ENCODE measurements around the gene EEF1A2. TPM values are rescaled to one million over a fixed set of nuclear protein-coding genes. Genes with fewer than 3 reads are reported as not detected.

The EEF1A2 gene
- total RNA-seq, 1 experiment from 2014 or later: 32.0 TPM

DNA sequence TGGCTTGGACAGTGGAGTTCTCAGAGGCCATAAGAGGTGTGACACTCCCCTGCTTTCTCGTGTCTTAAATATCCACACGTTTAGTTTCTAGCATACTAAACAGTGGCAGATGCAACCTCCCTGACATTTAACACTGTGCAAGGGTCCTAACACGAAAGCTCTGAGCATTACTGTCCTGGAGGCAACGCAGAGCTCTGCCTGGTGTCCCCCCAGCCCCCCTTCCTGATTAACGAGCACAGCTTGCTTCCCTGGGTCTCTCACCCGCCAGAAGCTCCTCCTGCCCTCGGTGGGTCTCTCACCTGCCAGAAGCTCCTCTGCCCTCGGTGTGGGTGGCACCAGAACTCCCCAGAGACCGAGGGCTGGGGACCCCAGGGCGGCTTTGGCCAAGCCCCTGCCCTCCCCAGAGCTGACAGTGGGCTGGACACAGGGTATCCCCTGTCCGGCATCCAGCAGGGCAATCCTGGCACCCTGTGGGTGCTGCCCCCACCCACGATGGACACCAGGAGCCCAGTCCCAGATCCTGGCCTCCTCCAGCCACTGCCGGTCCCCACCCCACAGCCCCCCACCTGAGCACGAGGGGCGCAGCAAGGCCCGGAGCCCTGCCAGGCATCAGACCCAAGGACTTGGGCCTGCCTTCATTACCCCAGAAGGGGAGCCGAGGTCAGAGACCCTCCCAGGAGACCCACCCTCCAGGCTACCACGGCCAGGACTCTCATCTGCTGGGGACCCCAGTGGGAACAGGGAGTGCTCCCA lies 14.1 kb downstream of the EEF1A2 start:
- H3K4me3 Mint-ChIP-seq (ENCODE audit: unreplicated experiment): no peak overlapping the region
- no peak overlapping the region for H3K27ac Mint-ChIP-seq (ENCODE audit: unreplicated experiment)
- no TSS peak for BruUV-seq (replicated peaks)
- H3K4me1 Mint-ChIP-seq (ENCODE audit: low read depth, unreplicated experiment): no peaks in the 10 kb centered on the region
- CTCF ChIA-PET: interaction anchor here (1.4 to 1.6 kb wide), 2 partner anchors 12 to 262 kb away, joined by 3 to 4 read pairs; no protein-coding TSS in a partner anchor
- POLR2A ChIA-PET: no interaction called here
- H3K9me3 Mint-ChIP-seq (ENCODE audit: unreplicated experiment): no peaks in the 10 kb centered on the region
- TF ChIP-seq, protein P1, sequence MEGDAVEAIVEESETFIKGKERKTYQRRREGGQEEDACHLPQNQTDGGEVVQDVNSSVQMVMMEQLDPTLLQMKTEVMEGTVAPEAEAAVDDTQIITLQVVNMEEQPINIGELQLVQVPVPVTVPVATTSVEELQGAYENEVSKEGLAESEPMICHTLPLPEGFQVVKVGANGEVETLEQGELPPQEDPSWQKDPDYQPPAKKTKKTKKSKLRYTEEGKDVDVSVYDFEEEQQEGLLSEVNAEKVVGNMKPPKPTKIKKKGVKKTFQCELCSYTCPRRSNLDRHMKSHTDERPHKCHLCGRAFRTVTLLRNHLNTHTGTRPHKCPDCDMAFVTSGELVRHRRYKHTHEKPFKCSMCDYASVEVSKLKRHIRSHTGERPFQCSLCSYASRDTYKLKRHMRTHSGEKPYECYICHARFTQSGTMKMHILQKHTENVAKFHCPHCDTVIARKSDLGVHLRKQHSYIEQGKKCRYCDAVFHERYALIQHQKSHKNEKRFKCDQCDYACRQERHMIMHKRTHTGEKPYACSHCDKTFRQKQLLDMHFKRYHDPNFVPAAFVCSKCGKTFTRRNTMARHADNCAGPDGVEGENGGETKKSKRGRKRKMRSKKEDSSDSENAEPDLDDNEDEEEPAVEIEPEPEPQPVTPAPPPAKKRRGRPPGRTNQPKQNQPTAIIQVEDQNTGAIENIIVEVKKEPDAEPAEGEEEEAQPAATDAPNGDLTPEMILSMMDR (IDR thresholded peaks at IDR 0.05; ENCODE audit: insufficient read depth in 1 of 2, low read depth in 1 of 2, low read length in 1 of 2, severe bottlenecking in 1 of 2, unreplicated experiment in 1 of 2): no peak
- no peaks in the 10 kb centered on the region for H3K36me3 ChIP-seq (ENCODE audit: control insufficient read depth, insufficient read depth, low read length)
- intact Hi-C loops (cut with micrococcal nuclease; ENCODE audit: unreplicated experiment): loop anchor here (10.0 kb wide), 1 partner anchor 180 kb away; no protein-coding TSS in a partner anchor
- no peaks in the 10 kb centered on the region for H3K9me3 ChIP-seq
- peaks cover 19% of the 10 kb centered on the region for H3K27me3 Mint-ChIP-seq (ENCODE audit: insufficient read depth, unreplicated experiment)
- H3K4me1 ChIP-seq: 0 out of 2 replicates have a peak, but pooled peaks cover 5% of the 10 kb centered on the region
- H3K27me3 ChIP-seq (replicated peaks; ENCODE audit: control insufficient read depth, insufficient read depth, low read length): 0 out of 2 replicates have a peak, but pooled peaks cover 2% of the 10 kb centered on the region
- no peaks in the 10 kb centered on the region for H3K36me3 Mint-ChIP-seq (ENCODE audit: insufficient read depth, unreplicated experiment)
- H3K4me3 ChIP-seq (ENCODE audit: low read depth, low read length): no peak overlapping the region
- no peak for DNase-seq

DNA sequence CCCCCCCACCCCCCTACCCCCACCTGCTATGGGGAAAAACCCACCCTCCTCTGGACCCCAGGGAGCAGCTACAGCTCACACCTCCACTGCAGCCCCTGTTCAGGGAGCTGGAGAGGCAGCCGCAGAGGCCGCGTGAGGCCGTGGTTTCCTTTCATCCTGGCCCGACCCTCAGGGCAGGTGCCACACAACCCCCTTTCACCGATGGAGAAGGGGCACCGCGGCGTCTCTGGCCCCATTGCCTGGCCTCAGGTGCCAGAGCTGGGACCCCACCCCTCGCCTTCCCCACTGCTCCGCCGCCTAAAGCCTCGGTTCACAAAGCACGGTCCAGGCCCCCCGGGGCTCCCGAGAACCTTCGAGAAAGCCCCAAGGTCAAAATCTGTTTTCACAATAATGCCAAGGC lies 14.6 kb downstream of the EEF1A2 start:
- no TSS peak for BruUV-seq (replicated peaks)
- no peaks in the 10 kb centered on the region for H3K36me3 ChIP-seq (ENCODE audit: control insufficient read depth, insufficient read depth, low read length)
- H3K27ac Mint-ChIP-seq (ENCODE audit: unreplicated experiment): no peak overlapping the region
- no peak overlapping the region for H3K4me3 Mint-ChIP-seq (ENCODE audit: unreplicated experiment)
- 0 out of 2 replicates have a peak, but pooled peaks cover 2% of the 10 kb centered on the region for H3K27me3 ChIP-seq (replicated peaks; ENCODE audit: control insufficient read depth, insufficient read depth, low read length)
- no peak for DNase-seq
- CTCF ChIA-PET: interaction anchor here (1.0 to 1.6 kb wide), 4 partner anchors 10 to 261 kb away, joined by 3 to 4 read pairs (median 4); no protein-coding TSS in a partner anchor
- TF ChIP-seq, protein P1 (IDR thresholded peaks at IDR 0.05; ENCODE audit: insufficient read depth in 1 of 2, low read depth in 1 of 2, low read length in 1 of 2, severe bottlenecking in 1 of 2, unreplicated experiment in 1 of 2): no peak
- intact Hi-C loops (cut with micrococcal nuclease; ENCODE audit: unreplicated experiment): loop anchor here (10.0 kb wide), 1 partner anchor 179 kb away; no protein-coding TSS in a partner anchor
- peaks cover 22% of the 10 kb centered on the region for H3K27me3 Mint-ChIP-seq (ENCODE audit: insufficient read depth, unreplicated experiment)
- no peaks in the 10 kb centered on the region for H3K9me3 Mint-ChIP-seq (ENCODE audit: unreplicated experiment)
- no peaks in the 10 kb centered on the region for H3K9me3 ChIP-seq
- no peaks in the 10 kb centered on the region for H3K4me1 Mint-ChIP-seq (ENCODE audit: low read depth, unreplicated experiment)
- H3K4me1 ChIP-seq: 0 out of 2 replicates have a peak, but pooled peaks cover 5% of the 10 kb centered on the region
- H3K4me3 ChIP-seq (ENCODE audit: low read depth, low read length): no peak overlapping the region
- POLR2A ChIA-PET: no interaction called here
- no peaks in the 10 kb centered on the region for H3K36me3 Mint-ChIP-seq (ENCODE audit: insufficient read depth, unreplicated experiment)

DNA sequence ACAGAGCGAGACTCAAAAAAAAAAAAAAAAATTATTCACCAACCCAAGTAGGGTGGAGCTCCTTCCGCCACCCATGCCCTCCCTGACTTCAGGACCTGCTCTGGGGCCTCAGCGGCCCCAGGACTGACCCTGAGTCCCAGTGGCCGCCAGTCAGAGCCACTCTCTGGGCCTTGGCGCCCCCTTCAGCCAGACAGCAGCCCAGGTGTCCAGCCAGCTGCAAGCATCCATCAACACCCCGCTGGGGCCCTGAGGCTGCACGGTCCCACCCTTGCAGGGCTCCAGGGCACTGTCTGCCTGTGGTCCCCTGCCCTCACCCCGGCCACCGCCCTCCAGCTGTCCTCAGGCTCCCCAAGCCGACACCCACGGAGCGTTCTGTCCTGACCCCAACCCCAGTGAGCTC lies 15.0 kb downstream of the EEF1A2 start:
- Histone ChIP-seq H3K27me3 (replicated peaks; ENCODE audit: control insufficient read depth, insufficient read depth, low read length) (0 out of 2 replicates have a peak, but pooled peaks cover 2% of the 10 kb centered on the region), H3K4me1 (0 out of 2 replicates have a peak, but pooled peaks cover 5% of the 10 kb centered on the region), H3K9me3 (no peaks in the 10 kb centered on the region), H3K4me3 (ENCODE audit: low read depth, low read length) (no peak overlapping the region), H3K36me3 (ENCODE audit: control insufficient read depth, insufficient read depth, low read length) (no peaks in the 10 kb centered on the region)
- no TSS peak for BruUV-seq (replicated peaks)
- Mint-ChIP-seq H3K36me3 (ENCODE audit: insufficient read depth, unreplicated experiment) (no peaks in the 10 kb centered on the region), H3K27ac (ENCODE audit: unreplicated experiment) (no peak overlapping the region), H3K4me1 (ENCODE audit: low read depth, unreplicated experiment) (no peaks in the 10 kb centered on the region), H3K9me3 (ENCODE audit: unreplicated experiment) (no peaks in the 10 kb centered on the region), H3K27me3 (ENCODE audit: insufficient read depth, unreplicated experiment) (peaks cover 22% of the 10 kb centered on the region), H3K4me3 (ENCODE audit: unreplicated experiment) (no peak overlapping the region)
- TF ChIP-seq, protein P1 (IDR thresholded peaks at IDR 0.05; ENCODE audit: insufficient read depth in 1 of 2, low read depth in 1 of 2, low read length in 1 of 2, severe bottlenecking in 1 of 2, unreplicated experiment in 1 of 2): peak; percentile 10 to 22
- POLR2A ChIA-PET: no interaction called here
- peak in 1 of 2 experiments; percentile 53 for DNase-seq
- CTCF ChIA-PET: interaction anchor here (1.0 to 1.6 kb wide), 4 partner anchors 11 to 261 kb away, joined by 3 to 4 read pairs (median 4); no protein-coding TSS in a partner anchor
- intact Hi-C loops (cut with micrococcal nuclease; ENCODE audit: unreplicated experiment): loop anchor here (10.0 kb wide), 1 partner anchor 179 kb away; no protein-coding TSS in a partner anchor

Data from Caco-2 (cell line).